HG03280 (cell line): ENCODE results near the gene MRPL23.

Experiments used
- ATAC-seq: cut with Tn5 transposase; IDR thresholded peaks from one replicate; pipeline ENCODE4 v1.9.1; 2021; ENCODE audit warnings: mild to moderate bottlenecking, moderate library complexity; ENCODE audit not compliant: unreplicated experiment

MRPL23 gene

GRCh38 chr11:1946812-1947484 is at the start of gene MRPL23:
MRPL23 (plus strand) TSS chr11:1947332; CDS start chr11:1947363, 31 bp downstream.
- ATAC-seq, result no peak

DNA sequence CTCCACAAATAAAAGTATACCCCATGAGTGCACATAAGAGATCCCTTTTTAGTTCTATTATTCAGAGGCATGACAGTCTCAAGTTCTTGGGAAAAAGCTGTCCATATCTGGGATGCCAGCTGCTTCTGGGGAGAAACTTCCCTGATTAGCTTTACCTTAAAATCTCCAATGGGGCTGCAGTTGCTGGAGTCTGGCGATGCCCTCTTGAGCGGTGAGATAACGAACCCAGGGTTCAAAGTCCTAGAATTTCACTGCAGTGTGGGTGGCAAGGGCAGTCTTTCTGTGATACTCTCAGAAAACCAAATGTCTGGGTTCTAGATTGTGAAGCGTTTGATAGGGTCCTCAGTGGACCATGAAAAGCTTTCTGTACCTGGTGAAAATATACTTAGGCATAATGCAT is 48.0 kb upstream of the MRPL23 start:
- no peak for ATAC-seq

GRCh38 chr11:1899686-1900085 is 47.4 kb upstream of the MRPL23 start:
- no peak for ATAC-seq

- ATAC-seq, result no peak
These were observed 41.0 kb upstream of the MRPL23 start for GRCh38 chr11:1906181-1906580.

GRCh38 chr11:1906611-1907423 is 40.3 kb upstream of the MRPL23 start:
- ATAC-seq, result no peak

- ATAC-seq, result no peak
These were observed 38.5 kb upstream of the MRPL23 start for GRCh38 chr11:1908618-1909017.

DNA sequence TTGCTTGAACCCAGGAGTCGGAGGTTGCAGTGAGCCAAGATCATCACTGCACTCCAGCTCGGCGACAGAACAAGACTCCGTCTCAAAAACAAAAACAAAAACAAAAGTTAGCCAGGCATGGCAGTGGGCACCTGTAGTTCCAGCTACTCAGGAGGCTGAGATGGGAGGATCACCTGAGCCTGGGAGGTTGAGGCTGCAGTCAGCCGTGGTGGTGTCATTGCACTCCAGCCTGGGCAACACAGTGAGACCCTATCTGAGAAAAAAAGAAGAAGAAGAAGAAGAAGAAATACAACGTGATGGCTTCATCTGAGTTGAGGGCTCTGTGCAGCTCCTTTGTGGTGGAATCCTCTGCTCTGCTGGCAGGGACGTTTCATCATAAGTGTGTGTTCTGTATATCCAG is 37.6 kb upstream of the MRPL23 start:
- ATAC-seq, result no peak

DNA sequence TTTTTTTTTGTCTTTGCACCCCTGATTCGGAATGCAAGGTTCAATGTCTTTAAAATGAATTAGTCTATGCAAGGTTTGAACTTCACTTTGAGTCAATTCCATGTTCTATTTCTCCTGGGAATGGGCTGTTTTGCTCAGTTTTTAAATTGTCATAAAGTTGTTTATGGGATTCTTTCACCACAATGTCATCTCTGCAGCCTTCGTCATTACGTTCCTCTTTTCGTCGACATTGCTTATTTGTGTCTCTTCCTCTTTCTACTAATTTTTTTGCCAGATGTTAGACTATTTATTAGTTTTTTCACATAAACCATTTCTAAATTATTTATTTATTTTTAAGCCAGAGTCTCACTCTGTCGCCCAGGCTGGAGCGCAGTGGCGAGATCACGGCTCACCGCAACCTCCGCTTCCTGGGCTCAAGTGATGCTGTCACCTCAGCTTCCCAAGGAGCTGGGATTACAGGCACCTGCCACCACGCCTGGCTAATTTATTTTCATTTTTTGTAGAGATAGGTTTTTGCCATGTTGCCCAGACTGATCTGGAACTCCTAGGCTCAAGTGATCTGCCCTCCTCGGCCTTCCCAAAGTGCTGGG is 34.7 kb upstream of the MRPL23 start:
- no peak for ATAC-seq

DNA sequence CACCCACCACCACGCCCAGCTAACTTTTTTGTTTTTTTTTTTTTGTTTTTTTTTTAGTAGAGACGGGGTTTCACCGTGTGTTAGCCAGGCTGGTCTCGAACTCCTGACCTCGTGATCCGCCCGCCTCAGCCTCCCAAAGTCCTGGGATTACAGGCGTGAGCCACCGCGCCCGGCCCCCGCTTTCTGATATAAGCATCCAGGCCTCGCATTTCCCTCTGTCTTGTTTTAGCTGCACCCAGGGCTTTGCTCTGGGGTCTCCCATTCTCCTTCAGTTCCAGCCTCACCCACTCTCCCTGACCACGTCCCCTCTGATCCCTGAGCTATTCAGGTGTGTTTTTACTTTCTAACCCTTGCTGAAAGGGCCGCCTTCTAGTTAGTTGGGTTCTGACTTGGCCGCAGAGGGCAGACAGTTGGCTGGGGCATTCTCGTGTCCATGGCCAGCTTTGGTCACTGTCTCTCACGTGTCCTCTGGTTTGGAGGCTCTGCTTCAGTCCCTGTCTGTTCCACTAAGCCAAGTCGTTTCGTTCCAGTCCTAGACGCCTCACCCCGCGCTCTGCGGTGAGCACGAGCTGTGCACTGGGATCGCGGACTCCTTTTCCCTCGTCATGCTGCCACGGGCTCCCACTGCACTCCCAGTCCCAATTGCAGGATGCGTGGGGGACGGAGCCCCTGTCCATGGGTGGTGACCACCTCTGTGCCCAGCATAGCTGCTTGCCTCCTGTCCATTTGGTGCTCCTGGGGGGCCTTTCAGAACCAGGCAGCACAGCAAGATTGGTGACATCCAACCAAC is 33.7 kb upstream of the MRPL23 start:
- no peak for ATAC-seq

GRCh38 chr11:1915795-1916131 is 31.4 kb upstream of the MRPL23 start:
- ATAC-seq, result no peak

GRCh38 chr11:1916132-1916985 is 30.8 kb upstream of the MRPL23 start:
- ATAC-seq, result no peak

GRCh38 chr11:1916986-1917522 is 30.1 kb upstream of the MRPL23 start:
- no peak for ATAC-seq

- no peak for ATAC-seq
These were observed 29.4 kb upstream of the MRPL23 start for GRCh38 chr11:1917523-1918435.

DNA sequence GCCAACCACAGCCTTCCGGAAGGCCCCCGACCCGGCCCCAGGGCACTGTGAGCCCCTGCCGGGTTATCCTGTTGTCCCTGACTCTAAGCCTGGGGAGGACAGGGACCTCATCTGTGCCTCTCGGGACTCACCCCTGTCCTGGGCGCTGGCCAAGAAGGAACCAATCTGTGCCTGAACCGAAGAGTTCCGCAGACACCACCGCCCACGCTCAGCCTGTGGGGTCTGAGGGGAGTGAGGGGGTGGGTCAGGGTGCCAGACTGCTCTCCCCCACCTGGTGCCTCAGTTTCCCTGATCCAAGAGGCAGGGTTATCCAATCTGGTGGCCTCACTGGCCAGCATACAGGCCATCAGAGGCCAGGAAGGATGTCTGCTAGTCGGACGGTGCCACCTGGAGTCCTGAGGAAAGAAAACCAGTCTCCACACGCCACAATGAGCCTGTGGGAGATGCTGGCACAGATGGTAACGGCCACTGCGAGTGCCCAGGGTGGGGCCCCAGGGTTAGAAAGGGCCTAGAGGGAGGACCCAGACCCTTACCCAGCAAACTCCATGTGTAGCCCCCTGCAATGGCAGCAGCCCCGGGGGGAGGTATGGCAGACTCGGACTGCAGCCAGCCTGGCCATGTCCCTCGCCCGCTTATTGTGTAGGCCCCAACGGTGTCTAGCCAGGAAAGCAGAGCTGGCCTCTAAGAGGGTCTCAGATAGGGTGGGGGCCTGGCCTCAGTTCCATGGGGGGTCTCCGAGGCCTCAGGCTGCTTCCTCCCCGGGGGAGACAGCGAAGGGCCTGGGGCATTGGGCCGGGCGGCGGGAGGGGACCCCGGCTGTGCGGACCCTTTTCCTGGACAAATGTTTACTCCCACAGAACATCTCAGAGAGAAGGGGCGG is 28.5 kb upstream of the MRPL23 start:
- no peak for ATAC-seq

GRCh38 chr11:1919391-1920127 is 27.6 kb upstream of the MRPL23 start, which contains the start of gene TNNT3:
TNNT3 (plus strand) TSS chr11:1919703; CDS start chr11:1922875, 3,172 bp downstream.
- no peak for ATAC-seq

DNA sequence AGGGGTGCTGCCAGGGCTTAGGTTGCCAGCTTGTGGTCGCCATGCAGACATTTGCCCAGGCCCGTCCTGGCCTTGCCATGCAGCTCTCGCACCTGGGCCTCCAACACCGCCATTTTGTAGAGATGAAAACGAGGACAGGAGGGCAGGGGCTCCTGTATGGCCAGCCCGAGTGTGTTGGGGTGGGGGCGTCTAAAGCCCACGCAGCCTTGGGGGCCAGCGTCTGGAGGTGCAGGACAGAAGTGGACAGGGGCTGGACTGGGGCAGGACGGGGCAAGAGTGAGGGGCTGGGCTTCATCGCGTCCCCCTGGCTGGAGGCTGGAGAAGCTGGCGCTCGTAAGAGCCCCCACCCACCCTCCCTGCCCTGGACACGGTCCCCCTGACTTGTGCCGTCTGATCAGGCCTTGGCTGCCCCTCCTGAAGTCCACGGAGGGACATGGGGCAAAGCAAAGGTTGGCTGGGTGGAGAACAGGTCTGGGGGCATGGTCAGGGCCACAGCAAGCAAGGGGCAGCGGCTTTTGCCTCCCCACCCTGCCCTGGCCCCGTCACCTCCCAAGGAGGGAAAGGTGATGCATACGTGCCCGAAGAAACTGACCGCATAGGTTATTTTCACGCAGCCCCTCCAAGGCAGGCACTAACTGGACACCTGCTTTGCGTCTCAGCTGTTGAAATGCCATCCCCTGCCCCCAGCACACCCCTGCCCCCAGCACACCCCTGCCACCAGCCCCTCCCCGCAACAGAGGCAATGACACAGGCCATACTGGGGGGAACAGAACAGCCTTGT is 26.8 kb upstream of the MRPL23 start:
- no peak for ATAC-seq
